H7 (cell line): ENCODE data around the gene CISH. TPM values are rescaled to one million over a fixed set of nuclear protein-coding genes. Genes with fewer than 3 reads are reported as not detected.

Experiments used
- DNase-seq: peaks from one replicate; pipeline ENCODE4 v3.0.0; 2012
- H3K27me3 ChIP-seq: 2 replicates; pipeline ENCODE4 v1.6.0; 2011; ENCODE audit warnings: mild to moderate bottlenecking, low read length; ENCODE audit not compliant: control insufficient read depth, insufficient read depth
- H3K36me3 ChIP-seq: replicated peaks from 2 replicates; pipeline ENCODE4 v1.5.1; 2011; ENCODE audit warnings: low read length; ENCODE audit not compliant: control insufficient read depth, insufficient read depth
- H3K4me3 ChIP-seq: 2 replicates; pipeline ENCODE4 v1.5.1; 2011; ENCODE audit warnings: low read depth, mild to moderate bottlenecking, control low read depth, low read length, moderate library complexity; ENCODE audit not compliant: insufficient read depth
- total RNA-seq: library from RNA; depleted of rRNA; stranded (reverse); fragments of >200 nt; shearing (Covaris generic); gene quantifications from 2 replicates; pipeline ENCODE4 v1.2.3, GENCODE V29; 2014

Gene CISH
- total RNA-seq, 1 experiment from 2014 or later, result 1.6 TPM

GRCh38 chr3:50649451-50649931 lies 37.9 kb upstream of the CISH start:
- no peak for DNase-seq

GRCh38 chr3:50648944-50649343 lies 37.4 kb upstream of the CISH start:
- no peak for DNase-seq
- peaks cover 2% of the 10 kb centered on the region for H3K36me3 ChIP-seq
- no peak overlapping the region for H3K4me3 ChIP-seq
- H3K27me3 ChIP-seq, result no peaks in the 10 kb centered on the region

More at GRCh38 chr3:50649451-50649931, 37.9 kb upstream of the CISH start:
- Histone ChIP-seq H3K4me3 (no peak overlapping the region), H3K27me3 (no peaks in the 10 kb centered on the region), H3K36me3 (peaks cover 2% of the 10 kb centered on the region)

GRCh38 chr3:50648313-50648712 lies 36.7 kb upstream of the CISH start:
- peak; percentile 76 for DNase-seq
- Histone ChIP-seq H3K4me3 (no peak overlapping the region), H3K27me3 (no peaks in the 10 kb centered on the region), H3K36me3 (peaks cover 2% of the 10 kb centered on the region)

- no peak for DNase-seq
- H3K36me3 ChIP-seq, result peaks cover 8% of the 10 kb centered on the region
- no peak overlapping the region for H3K4me3 ChIP-seq
- no peaks in the 10 kb centered on the region for H3K27me3 ChIP-seq
These were observed 33.8 kb upstream of the CISH start for GRCh38 chr3:50645378-50645777.

GRCh38 chr3:50644561-50644960 lies 33.0 kb upstream of the CISH start:
- Histone ChIP-seq H3K27me3 (no peaks in the 10 kb centered on the region), H3K4me3 (no peak overlapping the region), H3K36me3 (peaks cover 8% of the 10 kb centered on the region)
- no peak for DNase-seq

- DNase-seq, result no peak
- H3K4me3 ChIP-seq, result no peak overlapping the region
- peaks cover 8% of the 10 kb centered on the region for H3K36me3 ChIP-seq
- no peaks in the 10 kb centered on the region for H3K27me3 ChIP-seq
These were observed 30.8 kb upstream of the CISH start for GRCh38 chr3:50642382-50642781.

GRCh38 chr3:50639055-50639494 lies 27.5 kb upstream of the CISH start:
- DNase-seq, result no peak
- Histone ChIP-seq H3K36me3 (peaks cover 5% of the 10 kb centered on the region), H3K27me3 (no peaks in the 10 kb centered on the region), H3K4me3 (no peak overlapping the region)

GRCh38 chr3:50637945-50638344 lies 26.4 kb upstream of the CISH start:
- peaks cover 3% of the 10 kb centered on the region for H3K36me3 ChIP-seq
- H3K4me3 ChIP-seq, result no peak overlapping the region
- no peak for DNase-seq
- no peaks in the 10 kb centered on the region for H3K27me3 ChIP-seq

GRCh38 chr3:50637011-50637410 lies 25.4 kb upstream of the CISH start:
- peaks cover 3% of the 10 kb centered on the region; the same call in 1 of the 2 replicates for H3K36me3 ChIP-seq
- H3K27me3 ChIP-seq, result no peaks in the 10 kb centered on the region
- H3K4me3 ChIP-seq, result no peak overlapping the region
- peak; percentile 85 for DNase-seq

GRCh38 chr3:50635066-50635465 lies 23.5 kb upstream of the CISH start:
- DNase-seq, result no peak
- Histone ChIP-seq H3K4me3 (no peak overlapping the region), H3K27me3 (no peaks in the 10 kb centered on the region), H3K36me3 (no peaks in the 10 kb centered on the region)

GRCh38 chr3:50633230-50633790 lies 21.7 kb upstream of the CISH start:
- Histone ChIP-seq H3K4me3 (no peak overlapping the region), H3K36me3 (no peaks in the 10 kb centered on the region), H3K27me3 (no peaks in the 10 kb centered on the region)
- DNase-seq, result no peak

- H3K27me3 ChIP-seq, result no peaks in the 10 kb centered on the region
- no peak for DNase-seq
- H3K36me3 ChIP-seq, result no peaks in the 10 kb centered on the region
- no peak overlapping the region for H3K4me3 ChIP-seq
These were observed 20.9 kb upstream of the CISH start for GRCh38 chr3:50632450-50632849.

- Histone ChIP-seq H3K27me3 (no peaks in the 10 kb centered on the region), H3K4me3 (no peak overlapping the region), H3K36me3 (no peaks in the 10 kb centered on the region)
- no peak for DNase-seq
These were observed 19.3 kb upstream of the CISH start for GRCh38 chr3:50630877-50631276.

- no peaks in the 10 kb centered on the region for H3K36me3 ChIP-seq
- H3K4me3 ChIP-seq, result no peak overlapping the region
These were observed 18.8 kb upstream of the CISH start for GRCh38 chr3:50630394-50630793.

GRCh38 chr3:50628601-50629000 lies 17.0 kb upstream of the CISH start:
- H3K27me3 ChIP-seq, result no peaks in the 10 kb centered on the region
- no peaks in the 10 kb centered on the region for H3K36me3 ChIP-seq
- H3K4me3 ChIP-seq, result no peak overlapping the region
- DNase-seq, result no peak

More at GRCh38 chr3:50630394-50630793, 18.8 kb upstream of the CISH start:
- no peaks in the 10 kb centered on the region for H3K27me3 ChIP-seq
- no peak for DNase-seq
